Cardiac muscle cell (in vitro differentiated cells and primary cell): ENCODE results near the gene AP1AR. TPM values are rescaled to one million over a fixed set of nuclear protein-coding genes. Genes with fewer than 3 reads are reported as not detected.

Experiments
- DNase-seq, 2 donors: peaks; one replicate each; pipeline versions ENCODE4 v3.0.0 to v3.0.0-alpha.2; 2010 to 2017; ENCODE audit warnings: low read depth in 1 of 2, low spot score in 1 of 2
- H3K27ac ChIP-seq: fragments of 200-600 bp; sonication (generic); 2 replicates; pipeline ENCODE4 v1.5.1; 2016
- H3K27me3 ChIP-seq: fragments of 200-600 bp; sonication (generic); 2 replicates; pipeline ENCODE4 v1.6.0; 2016; ENCODE audit warnings: control low read depth
- H3K36me3 ChIP-seq: fragments of 200-600 bp; sonication (generic); 2 replicates; pipeline ENCODE4 v1.5.1; 2016; ENCODE audit warnings: control low read depth
- H3K4me1 ChIP-seq: fragments of 200-600 bp; sonication (generic); 2 replicates; pipeline ENCODE4 v1.8.1; 2017; ENCODE audit warnings: low read depth, mild to moderate bottlenecking, mixed run types
- H3K4me3 ChIP-seq: fragments of 200-600 bp; sonication (generic); 2 replicates; pipeline ENCODE4 v1.5.1; 2016; ENCODE audit warnings: mild to moderate bottlenecking
- H3K9me3 ChIP-seq: fragments of 200-600 bp; sonication (generic); 2 replicates; pipeline ENCODE4 v1.5.1; 2017; ENCODE audit warnings: low read depth, mild to moderate bottlenecking, control low read depth
- CTCF ChIP-seq: IDR thresholded peaks from 2 replicates; pipeline ENCODE4 v1.5.1; 2012; ENCODE audit warnings: low read depth, mild to moderate bottlenecking, low read length
- polyA plus RNA-seq: library from polyadenylated mRNA; unstranded; fragments of >200 nt; fragmentation: Nextera tagmentation; extraction: Ambion mirVana; gene quantifications from 2 replicates; pipeline ENCODE4 v1.2.1, GENCODE V29; 2016
- total RNA-seq: library from RNA; depleted of rRNA; stranded (reverse); fragments of >200 nt; gene quantifications from 2 replicates; pipeline ENCODE4 v1.2.3, GENCODE V29; 2016

AP1AR gene
- total and polyA plus RNA-seq, 2 experiments from 2014 or later = 21.7 to 28.0 TPM

- Histone ChIP-seq H3K27ac (no peak overlapping the region), H3K36me3 (no peaks in the 10 kb centered on the region), H3K9me3 (no peaks in the 10 kb centered on the region), H3K4me1 (no peaks in the 10 kb centered on the region), H3K4me3 (no peak overlapping the region), H3K27me3 (no peaks in the 10 kb centered on the region)
- peak in 1 of 2 donors; percentile 62 for DNase-seq
- no peak for TF ChIP-seq CTCF
Observed at GRCh38 chr4:112185740-112186670, 45.6 kb upstream of the AP1AR start.

GRCh38 chr4:112189754-112190153 lies 41.8 kb upstream of the AP1AR start:
- no peaks in the 10 kb centered on the region for H3K36me3 ChIP-seq
- H3K4me1 ChIP-seq = no peaks in the 10 kb centered on the region
- no peaks in the 10 kb centered on the region for H3K9me3 ChIP-seq
- no peak overlapping the region for H3K27ac ChIP-seq
- H3K4me3 ChIP-seq = no peak overlapping the region
- TF ChIP-seq CTCF = peak; percentile 34
- DNase-seq = peak in 1 of 2 donors; percentile 57
- no peaks in the 10 kb centered on the region for H3K27me3 ChIP-seq

GRCh38 chr4:112190684-112191083 lies 40.9 kb upstream of the AP1AR start:
- no peak overlapping the region for H3K27ac ChIP-seq
- no peaks in the 10 kb centered on the region for H3K9me3 ChIP-seq
- no peak for TF ChIP-seq CTCF
- no peak overlapping the region for H3K4me3 ChIP-seq
- H3K36me3 ChIP-seq = no peaks in the 10 kb centered on the region
- H3K4me1 ChIP-seq = no peaks in the 10 kb centered on the region
- no peaks in the 10 kb centered on the region for H3K27me3 ChIP-seq
- no peak for DNase-seq

GRCh38 chr4:112196461-112196860 lies 35.1 kb upstream of the AP1AR start:
- H3K36me3 ChIP-seq = no peaks in the 10 kb centered on the region
- no peak for TF ChIP-seq CTCF
- H3K4me3 ChIP-seq = no peak overlapping the region
- no peak for DNase-seq
- H3K27ac ChIP-seq = no peak overlapping the region
- no peaks in the 10 kb centered on the region for H3K27me3 ChIP-seq
- H3K4me1 ChIP-seq = no peaks in the 10 kb centered on the region
- no peaks in the 10 kb centered on the region for H3K9me3 ChIP-seq

- Histone ChIP-seq H3K27me3 (no peaks in the 10 kb centered on the region), H3K36me3 (no peaks in the 10 kb centered on the region), H3K9me3 (no peaks in the 10 kb centered on the region), H3K4me1 (no peaks in the 10 kb centered on the region), H3K4me3 (no peak overlapping the region), H3K27ac (no peak overlapping the region)
- DNase-seq = no peak
- TF ChIP-seq CTCF = no peak
Observed at GRCh38 chr4:112199041-112199440, 32.5 kb upstream of the AP1AR start.
